T-helper 1 cell treated with Interleukin-12 subunit alpha and Interleukin-12 subunit beta and Interleukin-4 antibody, amounts not matched to agents 30 ng/mL and 1 ng/mL, for 36 hours (primary cell): Measurements from ENCODE around the gene STX18. TPM values are rescaled to one million over a fixed set of nuclear protein-coding genes. Genes with fewer than 3 reads are reported as not detected.
"Not testable (repeated sequence)": the region's sequence is repeated elsewhere in the genome, so short reads cannot be mapped to it uniquely, and the experiment has no call there.

Source experiments
- intact Hi-C: fragments of 100-400 bp; cut with micrococcal nuclease; formaldehyde crosslinking; loops from one replicate; pipeline ENCODE4 v1.15.1; 2024
- total RNA-seq: library from RNA; stranded (reverse); gene quantifications from 2 replicates; pipeline ENCODE4 v1.2.3, GENCODE V29; 2022

The STX18 gene
- total RNA-seq, 1 donor from 2014 or later, result 20.7 TPM

DNA sequence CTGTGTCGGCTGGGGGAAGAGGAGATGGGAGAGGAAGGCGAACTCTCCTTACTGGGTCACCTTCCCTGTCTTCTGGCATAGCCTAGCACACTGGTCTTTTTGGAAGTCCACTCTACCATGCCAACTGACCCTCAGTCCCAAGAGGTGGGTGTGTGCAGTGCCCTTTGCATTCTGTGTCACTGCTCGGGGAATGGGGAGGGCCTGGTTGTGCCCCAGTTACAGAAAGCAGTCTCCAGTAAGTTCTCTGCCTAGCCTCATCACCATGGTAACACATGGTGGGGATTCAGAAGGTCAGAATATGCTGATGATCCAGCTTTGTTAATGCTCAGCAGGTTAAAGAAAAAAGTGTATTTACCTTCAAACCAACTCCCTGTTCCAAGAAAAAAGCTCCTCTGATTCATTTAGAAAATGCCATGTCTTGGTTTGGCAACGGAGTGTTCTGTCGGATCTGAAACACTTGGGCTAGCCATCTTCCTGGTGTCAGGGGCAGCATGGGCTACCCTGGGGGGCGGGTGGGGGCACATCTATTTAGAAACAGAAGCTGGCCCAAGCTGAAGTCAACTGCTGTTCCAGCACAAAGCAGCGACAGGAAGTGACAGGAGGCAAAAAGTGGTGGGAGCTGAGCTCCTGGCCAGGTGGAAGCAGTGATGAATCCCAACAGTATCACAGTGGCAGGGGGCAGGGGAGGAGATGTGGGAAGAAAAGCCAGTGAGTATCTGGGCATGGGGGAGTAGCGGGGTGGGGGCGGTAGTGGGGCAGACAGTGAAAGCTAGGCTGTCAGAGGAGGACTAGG lies 117.9 kb downstream of the STX18 start:
- intact Hi-C loops, result no loop called here

DNA sequence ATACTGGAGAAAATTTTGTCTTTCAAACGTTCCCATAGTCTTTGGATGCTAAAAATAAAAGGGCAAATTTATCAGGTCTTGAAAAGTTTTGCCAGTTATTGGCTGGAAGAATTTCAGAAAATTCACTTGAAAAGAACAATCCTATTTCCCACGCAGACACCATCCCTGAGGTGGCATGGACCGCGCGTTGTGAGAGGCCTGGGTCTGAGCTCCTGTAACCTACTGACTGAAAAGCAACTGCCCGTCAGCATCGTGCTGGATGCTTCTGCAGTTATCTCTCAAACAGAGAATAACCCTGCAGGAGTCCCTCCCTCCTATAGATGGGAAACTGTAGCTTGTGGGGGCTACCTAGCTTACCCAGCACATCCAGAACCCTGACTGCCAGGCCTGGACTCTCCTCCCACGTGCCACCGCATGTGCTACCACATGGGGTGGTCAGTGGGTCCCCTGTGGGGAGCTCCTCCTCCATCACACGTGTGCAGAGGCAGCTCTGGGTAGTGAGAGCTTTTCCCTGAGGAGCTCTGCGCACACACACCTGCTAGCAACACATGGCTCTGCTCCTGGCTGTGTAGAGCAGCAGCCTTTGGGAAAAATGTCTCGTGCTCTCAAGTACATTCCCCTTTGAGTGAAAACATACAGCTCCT lies 118.9 kb downstream of the STX18 start:
- intact Hi-C loops, result no loop called here

DNA sequence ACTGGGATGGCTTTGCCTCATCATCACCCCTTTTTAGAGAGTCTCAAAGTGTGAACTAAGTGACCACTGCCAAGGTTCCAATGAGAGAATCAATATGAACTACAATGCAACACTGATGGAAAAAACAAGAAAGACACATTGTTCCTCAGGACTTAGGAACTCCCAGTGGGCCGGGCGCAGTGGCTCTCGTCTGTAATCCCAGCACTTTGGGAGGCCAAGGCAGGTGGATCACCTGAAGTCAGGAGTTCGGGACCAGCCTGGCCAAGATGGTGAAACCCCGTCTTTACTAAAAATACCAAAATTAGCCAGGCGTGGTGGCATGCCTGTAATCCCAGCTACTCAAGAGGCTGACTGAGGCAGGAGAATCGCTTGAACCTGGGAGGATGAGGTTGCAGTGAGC lies 119.7 kb downstream of the STX18 start:
- intact Hi-C loops, result not testable (repeated sequence)

DNA sequence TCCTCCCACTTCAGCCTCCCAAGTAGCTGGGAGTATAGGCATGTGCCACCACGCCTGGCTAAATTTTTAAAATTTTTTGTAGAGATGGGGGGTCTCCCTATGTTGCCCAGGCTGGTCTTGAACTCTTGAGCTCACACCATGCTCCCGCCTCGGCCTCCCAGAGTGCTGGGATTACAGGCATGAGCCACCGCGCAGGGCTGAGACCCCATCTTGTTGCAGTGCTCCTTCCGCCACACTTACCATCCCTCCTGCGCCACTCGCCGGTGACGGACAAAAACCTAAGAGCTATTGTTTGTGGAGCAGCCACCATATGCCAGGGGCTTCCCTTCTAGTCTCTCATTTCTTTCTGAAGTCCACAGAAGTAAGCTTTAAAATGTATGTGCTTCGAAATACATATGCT lies 120.5 kb downstream of the STX18 start:
- intact Hi-C loops, result no loop called here

DNA sequence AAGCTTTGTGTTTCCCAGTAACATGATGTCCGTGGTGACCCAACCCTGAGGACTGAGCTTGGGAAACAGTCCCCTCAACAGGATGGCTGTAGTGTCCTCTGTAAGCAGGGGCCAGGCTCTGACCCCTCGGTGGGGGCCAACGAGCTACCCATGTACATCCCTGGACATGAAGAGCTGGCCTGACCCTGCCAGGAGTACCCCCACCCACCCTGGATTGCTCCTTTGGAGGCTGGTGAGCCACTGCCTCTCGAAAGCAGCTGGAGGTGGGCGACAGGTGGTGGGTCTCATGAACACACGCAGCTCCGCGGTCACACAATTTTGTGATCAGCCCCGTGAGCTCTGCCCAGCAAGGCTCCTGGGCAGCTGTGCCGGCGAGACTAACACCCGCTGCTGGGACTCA lies 121.4 kb downstream of the STX18 start:
- intact Hi-C loops, result no loop called here

DNA sequence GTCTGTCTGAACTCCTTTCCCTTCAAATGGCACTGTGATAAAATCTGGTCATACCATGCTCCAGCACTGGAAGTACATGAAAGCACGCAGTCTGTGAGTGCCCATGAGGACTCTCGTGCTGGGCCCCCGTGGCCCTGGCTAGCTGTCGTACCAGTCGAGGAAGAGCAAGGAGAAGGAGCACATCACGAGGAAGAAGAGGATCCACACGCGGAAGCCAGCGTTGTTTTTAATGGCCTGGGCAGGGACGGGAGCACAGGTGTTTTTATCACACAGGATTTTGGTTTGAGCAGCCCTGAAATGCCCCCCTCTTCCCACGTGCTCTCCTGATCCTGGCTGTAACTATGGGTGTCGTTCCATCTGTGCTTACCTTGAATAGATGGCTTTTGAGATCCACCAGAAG lies 122.0 kb downstream of the STX18 start:
- intact Hi-C loops, result no loop called here

DNA sequence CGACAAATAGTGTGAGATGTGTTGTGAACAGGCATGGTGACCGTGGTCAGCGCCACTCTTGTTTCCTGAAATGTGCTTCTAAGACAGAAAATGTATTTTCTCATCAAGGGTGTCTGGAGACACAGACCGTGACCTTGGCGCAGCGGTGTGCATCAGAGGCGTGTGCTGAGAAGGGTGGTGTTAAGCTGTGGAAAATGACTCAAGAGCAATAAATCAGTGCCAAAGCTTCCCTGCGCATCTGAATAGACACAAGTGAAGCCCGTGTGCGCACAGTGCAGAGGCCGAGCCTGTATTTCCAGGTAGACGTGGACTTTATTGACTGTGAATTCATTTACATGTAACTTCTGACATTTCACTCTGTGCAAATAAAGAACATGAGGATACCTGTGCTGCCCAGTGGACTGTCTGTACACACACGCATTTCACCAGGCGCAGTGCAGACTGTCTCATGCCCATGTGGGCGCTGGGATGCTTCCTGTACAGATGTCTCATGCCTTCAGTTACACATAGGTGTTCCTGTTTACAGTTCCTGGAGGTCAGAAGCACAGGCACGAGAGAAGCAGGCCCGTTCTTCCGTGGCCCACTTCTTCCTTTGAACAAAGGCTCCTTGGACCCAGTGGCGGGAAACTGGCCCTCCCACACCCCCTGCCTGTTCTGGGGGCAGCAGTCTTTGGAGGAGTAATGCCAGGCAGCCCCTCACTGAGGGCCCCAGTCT lies 123.0 kb downstream of the STX18 start:
- intact Hi-C loops, result no loop called here

DNA sequence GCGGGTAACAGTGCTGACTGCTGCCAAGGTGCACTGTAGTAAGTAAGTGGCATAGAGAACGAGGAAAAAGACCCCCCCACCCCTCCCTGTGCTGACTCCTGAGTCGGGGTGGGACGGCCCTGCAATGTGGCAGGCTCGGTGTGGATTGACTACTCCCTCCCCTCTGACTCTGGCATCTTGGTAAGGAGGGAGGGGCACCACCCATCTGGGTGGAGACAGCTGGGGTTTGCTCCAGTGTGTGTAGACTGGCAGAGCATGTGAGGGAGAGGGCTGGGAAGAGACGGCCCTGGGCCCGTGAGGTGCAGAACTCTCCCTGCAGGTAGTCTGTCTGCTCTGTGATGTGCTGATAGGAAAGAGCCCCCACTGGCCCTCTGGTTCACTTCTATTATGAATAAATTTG lies 124.0 kb downstream of the STX18 start:
- intact Hi-C loops, result no loop called here

DNA sequence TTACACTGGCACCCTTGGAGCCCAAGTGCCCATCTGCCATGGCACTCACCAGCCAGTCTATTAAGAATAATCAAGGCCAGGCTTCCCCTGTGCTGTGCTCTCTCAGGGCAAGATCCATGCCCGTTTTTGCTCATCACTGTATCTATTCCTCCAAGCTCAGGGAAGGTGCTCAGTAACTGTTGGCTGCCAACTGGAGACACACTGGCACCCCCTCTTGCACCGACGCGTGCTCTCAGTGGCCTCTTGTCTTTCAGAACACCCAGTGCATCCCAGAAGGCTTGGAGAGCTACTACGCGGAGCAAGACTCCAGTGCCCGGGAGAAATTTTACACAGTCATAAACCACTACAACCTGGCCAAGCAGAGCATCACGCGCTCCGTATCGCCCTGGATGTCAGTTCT lies 124.9 kb downstream of the STX18 start:
- intact Hi-C loops, result no loop called here

DNA sequence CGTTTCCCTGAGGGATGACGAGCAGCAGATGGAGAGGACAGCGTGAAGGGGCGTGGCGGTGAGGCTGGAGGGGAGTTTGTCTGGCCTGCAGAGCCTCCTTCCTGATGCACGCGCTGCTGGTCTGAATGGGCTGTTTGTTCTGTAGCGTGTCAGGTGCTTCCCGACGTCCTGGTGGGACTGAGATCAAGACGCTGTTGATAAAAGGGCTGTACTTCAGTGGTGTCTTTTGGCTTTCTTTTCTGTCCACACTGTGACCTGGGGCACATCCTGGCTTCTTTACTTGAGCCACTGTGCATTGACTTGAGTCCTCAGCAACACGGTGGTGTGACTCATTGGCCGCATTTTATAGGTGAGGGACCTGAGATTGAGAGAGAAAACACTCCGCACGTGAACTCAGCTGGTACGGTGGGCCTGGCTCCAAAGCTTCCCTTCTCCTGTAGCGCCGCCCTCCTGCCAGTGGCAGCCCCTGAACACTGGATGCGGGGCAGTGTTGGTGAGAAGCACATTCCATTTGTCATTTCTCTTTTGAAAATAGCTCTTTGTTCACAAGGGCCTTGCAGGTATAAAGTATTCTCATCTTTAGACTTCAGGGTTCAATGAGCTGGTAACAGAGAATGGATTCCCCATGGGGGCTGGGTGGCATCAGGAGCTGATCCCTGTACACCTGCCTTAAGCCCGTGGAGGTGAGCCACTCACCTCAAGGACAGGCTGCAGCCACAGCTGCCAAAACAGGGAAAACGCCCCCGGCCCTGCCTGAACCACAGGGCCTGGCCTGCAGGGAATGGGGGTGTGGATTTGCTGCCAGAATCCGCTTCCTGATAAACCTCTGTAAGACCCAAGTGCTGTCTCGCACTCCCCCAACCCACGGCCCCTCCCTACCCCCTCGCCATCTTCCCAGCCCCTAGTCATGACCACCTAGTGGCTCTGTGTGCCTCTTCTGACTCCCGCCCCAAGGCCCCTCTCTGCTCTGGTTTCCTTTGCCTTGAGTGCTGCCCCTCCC lies 125.7 kb downstream of the STX18 start:
- intact Hi-C loops, result no loop called here

DNA sequence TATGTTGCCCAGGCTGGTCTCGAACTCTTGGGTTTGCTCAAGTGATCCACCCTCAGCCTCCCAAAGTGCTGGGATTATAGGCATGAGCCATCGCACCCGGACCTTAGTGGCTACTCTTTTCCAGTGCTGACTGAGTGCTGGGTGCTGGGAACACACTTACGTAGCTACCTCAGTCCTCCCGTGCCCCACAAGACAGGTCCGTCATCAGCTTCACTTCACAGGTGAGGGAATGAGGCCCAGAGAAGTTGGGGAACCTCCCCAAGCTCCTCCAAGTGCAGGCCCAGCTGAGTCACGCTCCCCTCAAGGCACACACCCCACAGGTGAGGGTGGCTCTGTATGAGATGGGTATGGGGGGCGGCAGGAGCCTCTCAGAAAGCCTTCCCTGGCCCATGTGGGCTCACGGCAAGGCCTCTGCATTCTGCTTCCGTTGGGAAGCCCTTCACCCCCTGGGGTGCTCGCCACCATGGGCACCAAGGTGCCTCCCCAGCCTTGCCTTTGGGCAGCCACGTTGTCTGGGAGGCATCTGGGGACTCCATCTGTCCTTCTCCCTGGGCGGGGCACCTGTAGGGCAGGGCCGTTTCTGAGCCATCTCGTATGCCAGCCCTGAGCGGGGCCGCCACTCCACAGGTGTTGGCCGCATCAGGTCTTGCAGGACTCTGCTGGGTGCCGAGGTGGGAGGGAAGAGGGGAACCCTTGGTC lies 126.6 kb downstream of the STX18 start:
- intact Hi-C loops, result no loop called here

DNA sequence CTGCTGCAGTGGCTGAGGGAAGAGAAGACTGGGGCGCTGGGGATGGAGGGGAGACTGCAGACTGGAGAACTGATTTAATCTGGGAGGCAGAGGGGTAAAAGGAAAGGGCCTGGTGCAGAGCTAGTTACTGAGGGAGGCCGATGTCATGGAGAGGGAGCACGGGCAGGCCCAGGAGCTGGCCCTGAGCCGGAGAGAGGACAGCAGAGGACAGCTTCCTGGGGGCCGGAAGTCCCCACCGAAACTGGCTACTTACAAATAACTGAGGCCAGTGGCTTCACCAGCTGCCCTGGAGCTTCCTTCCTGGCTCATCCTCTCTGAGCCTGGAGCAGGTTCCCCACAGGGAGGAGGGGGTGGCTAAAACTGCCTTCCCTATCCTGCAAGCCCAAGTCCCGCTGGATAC lies 128.0 kb downstream of the STX18 start:
- intact Hi-C loops, result no loop called here

DNA sequence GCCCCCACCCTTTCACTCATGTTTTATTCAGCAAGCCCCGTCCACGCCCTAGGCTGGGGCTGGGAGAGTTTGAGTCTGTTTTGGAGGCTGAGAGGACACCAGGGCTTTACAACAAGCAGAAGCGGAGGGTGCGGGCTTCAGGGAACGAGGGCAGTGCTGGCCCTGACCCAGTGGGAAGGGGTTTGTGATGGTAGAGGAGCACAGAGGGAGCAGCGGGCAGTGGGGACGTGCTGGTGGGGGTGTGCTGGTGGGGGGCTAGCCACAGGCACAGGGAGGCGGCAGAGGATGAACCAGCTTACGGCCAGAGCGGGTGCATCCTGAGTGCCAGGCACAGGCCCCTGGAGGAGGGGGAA lies 128.5 kb downstream of the STX18 start:
- intact Hi-C loops, result no loop called here

DNA sequence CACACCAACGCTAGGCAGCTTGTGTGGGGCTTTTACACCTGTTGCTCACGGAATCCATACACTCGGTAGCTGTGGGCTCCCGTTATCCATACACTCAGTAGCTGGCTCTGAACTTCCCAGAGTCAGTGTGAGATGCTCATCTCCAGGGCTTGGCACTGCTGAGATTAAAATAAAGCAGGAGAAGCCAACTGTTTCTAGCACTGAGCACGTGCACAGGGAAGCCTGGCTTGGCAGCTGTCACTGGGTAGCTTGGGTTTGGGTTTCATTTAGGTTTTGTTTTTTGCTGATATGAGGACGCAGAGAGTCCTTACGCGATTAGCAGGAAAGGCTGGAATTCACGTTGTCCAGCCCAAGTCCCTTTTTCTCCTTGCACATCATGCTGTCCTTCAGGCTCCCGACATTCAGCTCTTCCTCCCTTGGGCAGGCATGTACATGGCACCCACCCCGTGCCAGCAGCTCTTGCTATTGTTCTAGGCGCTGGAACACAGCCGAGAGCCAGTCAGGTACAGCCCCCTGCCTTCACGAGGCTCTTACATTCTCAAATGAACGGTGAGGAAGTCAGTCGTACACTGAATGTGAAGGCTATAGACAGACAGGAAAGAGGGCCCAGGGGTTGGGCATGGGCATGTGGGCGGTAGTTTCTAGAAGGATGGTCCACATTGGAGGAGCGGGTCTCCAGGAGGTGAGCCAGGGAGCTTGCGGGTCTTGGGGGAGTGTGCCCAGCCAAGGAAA lies 129.0 kb downstream of the STX18 start:
- intact Hi-C loops, result no loop called here

DNA sequence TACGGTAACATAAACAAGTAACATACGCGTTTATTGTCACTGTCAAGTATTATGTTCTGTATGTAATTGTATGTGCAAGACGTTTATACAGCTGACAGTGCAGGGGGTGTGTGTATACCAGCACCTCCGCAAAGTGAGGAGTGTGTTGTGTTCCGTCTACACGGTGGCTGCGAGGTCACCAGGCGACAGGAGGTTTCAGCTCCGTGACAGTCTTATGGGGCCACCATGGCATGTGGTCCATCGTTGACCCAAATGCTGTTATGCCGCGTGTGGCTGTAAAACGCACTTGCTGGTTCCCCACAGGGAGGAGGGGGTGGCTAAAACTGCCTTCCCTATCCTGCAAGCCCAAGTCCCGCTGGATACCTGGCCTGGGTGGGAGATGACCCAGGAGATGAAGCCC lies 129.9 kb downstream of the STX18 start:
- intact Hi-C loops, result no loop called here

DNA sequence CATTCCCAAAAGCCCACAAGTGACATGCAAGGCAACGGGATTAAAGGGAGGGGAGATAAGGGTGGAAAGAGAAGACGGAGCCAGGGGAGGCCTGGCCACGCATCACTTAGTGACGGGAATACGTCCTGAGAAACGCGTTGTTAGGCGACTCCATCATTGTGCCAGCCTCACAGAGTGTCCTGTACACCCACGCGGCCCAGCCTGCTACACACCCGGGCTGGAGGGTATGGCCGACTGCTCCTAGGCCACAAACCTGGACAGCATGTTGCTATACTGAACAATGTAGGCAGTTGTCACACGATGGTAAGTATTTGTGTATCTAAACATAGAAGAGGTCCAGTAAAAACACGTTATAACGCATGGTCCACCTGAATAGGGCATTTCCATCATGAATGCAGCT lies 131.6 kb downstream of the STX18 start:
- intact Hi-C loops, result no loop called here

DNA sequence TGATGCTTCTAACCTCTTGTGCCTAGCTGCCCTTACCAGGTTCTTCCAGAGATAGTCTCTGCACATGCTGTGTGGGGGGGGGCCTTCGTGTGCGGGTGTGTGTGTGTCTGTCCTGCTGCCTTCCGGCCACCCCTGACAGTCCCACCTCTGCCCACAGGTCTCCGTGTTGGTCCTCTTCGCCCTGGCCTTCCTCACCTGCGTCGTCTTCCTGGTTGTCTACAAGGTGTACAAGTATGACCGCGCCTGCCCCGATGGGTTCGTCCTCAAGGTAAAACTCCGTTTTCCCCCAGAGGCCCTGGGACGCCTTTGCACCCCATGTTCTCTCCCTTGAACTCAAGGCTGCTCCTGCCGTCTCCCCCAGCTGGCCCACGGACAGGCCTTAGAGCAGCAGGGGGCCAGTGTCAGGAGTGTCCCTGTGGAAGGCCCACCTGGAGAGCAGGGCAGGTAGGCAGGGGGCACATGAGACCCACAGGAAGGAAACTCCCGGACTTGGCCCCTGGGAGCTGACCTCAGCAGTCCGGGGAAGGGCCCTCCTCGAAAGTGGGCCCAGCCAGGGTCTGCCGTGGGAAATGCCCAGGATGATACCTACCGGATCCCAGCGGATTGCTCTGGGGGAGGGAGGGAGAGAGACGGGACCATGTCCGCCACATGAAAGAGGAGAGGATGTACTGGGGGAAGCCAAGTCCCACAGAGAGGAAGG lies 132.3 kb downstream of the STX18 start:
- intact Hi-C loops, result no loop called here

DNA sequence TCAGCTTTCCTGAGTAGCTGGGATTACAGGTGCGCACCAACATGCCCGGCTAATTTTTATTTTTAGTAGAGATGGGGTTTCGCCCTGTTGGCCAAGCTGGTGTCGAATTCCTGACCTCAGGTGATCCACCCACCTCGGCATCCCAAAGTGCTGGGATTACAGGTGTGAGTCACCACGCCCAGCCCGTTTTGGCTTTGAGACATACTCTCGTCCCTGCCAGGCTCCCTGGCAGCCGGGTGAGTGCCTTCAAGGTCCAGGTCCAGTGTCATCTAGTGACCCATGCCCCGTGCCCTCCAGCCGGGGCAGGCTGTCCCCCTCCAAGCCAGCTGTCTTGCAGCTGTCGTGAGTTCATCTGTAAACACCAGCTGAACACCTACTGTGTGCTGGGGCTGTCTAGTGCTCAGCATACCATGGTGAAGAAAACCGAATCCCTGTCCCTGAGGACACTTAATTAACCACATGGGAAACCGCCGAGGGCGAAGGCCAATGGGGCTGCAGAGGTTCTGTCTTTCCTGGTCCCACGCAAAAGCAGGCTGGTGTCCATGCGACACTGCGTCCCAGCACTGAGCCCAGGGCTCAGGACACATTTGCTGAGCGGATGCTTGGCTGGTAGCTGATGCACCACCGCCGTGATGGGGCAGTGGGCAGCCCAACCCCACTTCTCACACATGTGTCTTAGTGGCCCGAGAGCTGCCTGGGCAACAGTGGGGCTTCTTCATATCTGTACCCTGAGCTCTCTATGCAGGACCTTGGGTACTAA lies 133.1 kb downstream of the STX18 start:
- intact Hi-C loops, result no loop called here

DNA sequence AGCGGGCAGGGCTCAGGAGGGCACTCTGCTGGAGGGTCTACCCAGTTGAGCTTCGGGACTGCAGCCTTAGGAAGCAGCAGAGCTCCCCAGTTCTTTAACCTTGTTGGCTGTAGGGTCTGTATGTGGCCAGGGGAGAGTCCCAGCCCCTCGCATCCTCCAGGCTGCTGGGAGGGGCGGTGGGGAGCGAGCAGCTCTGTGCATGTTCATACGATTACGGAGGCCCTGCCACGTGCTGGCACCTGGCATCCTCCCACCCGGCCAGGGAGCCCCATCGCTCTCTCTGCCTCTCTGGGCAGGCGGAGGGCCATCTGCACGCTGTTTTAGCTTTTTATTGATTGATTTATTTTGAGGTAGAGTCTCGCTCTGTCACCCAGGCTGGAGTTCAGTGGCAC lies 133.7 kb downstream of the STX18 start:
- intact Hi-C loops, result no loop called here
